B cell (primary cell): Measurements from ENCODE around the gene WDR31. TPM values are rescaled to one million over a fixed set of nuclear protein-coding genes. Genes with fewer than 3 reads are reported as not detected.

ENCODE experiments used
- ATAC-seq: fragments of 200-7000 bp; cut with Tn5 transposase; one replicate; pipeline ENCODE4 v1.10.0; 2021; ENCODE audit warnings: low read depth, mild to moderate bottlenecking, moderate number of reproducible peaks, moderate library complexity
- CTCF ChIA-PET: fragments of 350-600 bp; sonication (Branson Sonifier 250); formaldehyde crosslinking; loops from one replicate; lab custom pipeline; 2021; ENCODE audit warnings: antibody characterized with exemption, inconsistent platforms; lab: Charles Lee
- POLR2A ChIA-PET: fragments of 350-600 bp; sonication (Branson Sonifier 250); formaldehyde crosslinking; loops from one replicate; lab custom pipeline; 2021; ENCODE audit warnings: antibody characterized with exemption; lab: Charles Lee
- DNase-seq: peaks from one replicate; pipeline ENCODE4 v3.0.0; 2013
- H2AFZ ChIP-seq: 2 replicates; pipeline ENCODE4 v1.6.1; 2012; ENCODE audit warnings: mild to moderate bottlenecking, low read depth, low read length; ENCODE audit not compliant: insufficient read depth, poor library complexity, severe bottlenecking
- H3K27ac ChIP-seq, 2 donors: 1 replicate in 1 of 2; 2 replicates in 1 of 2; pipeline ENCODE4 v1.5.1; 2012 to 2013; ENCODE audit warnings: low read length in 2 of 2, mild to moderate bottlenecking in 2 of 2, moderate library complexity in 1 of 2
- H3K27me3 ChIP-seq, 4 experiments: fragments of 200-600 bp in 1 of 4; sonication (generic) in 1 of 4; replicated peaks in 1 of 4; 1 replicate in 2 of 4; 2 replicates in 2 of 4; pipeline versions ENCODE4 v1.6.1 to v1.7.0; 2013 to 2016; ENCODE audit warnings: low read length in 3 of 4, mild to moderate bottlenecking in 2 of 4, mixed read lengths in 1 of 4, moderate library complexity in 1 of 4; ENCODE audit not compliant: insufficient read depth in 4 of 4, control insufficient read depth in 3 of 4; ENCODE audit errors: control extremely low read depth in 1 of 4
- H3K36me3 ChIP-seq, 2 experiments: replicated peaks in 1 of 2; 1 replicate in 1 of 2; 2 replicates in 1 of 2; pipeline versions ENCODE4 v1.6.1 to v1.7.1; 2013; ENCODE audit warnings: low read length in 1 of 2; ENCODE audit not compliant: insufficient read depth in 2 of 2, control insufficient read depth in 1 of 2; ENCODE audit errors: control extremely low read depth in 1 of 2, extremely low read depth in 1 of 2
- H3K4me1 ChIP-seq, 2 donors: fragments of 200-600 bp in 1 of 2; sonication (generic) in 1 of 2; 1 replicate in 1 of 2; 2 replicates in 1 of 2; pipeline versions ENCODE4 v1.5.1 to v1.6.1; 2013 to 2017; ENCODE audit warnings: low read length in 2 of 2; ENCODE audit not compliant: control insufficient read depth in 2 of 2, insufficient read depth in 2 of 2
- H3K4me2 ChIP-seq: replicated peaks from 2 replicates; pipeline ENCODE3; 2012; ENCODE audit warnings: mild to moderate bottlenecking, low read depth, low read length; ENCODE audit not compliant: poor library complexity, severe bottlenecking
- H3K4me3 ChIP-seq, 5 experiments: fragments of 200-600 bp in 1 of 5; sonication (generic) in 1 of 5; 1 replicate in 3 of 5; 2 replicates in 2 of 5; pipeline versions ENCODE4 v1.5.1 to v1.7.0; 2011 to 2016; ENCODE audit warnings: low read length in 4 of 5, mild to moderate bottlenecking in 4 of 5, low read depth in 2 of 5, control low read depth in 1 of 5, moderate library complexity in 1 of 5; ENCODE audit not compliant: insufficient read depth in 1 of 5; ENCODE audit errors: control extremely low read depth in 1 of 5, extremely low read depth in 1 of 5
- H3K79me2 ChIP-seq: fragments of 200-600 bp; sonication (generic); one replicate; pipeline ENCODE4 v1.6.0; 2016; ENCODE audit warnings: low read length; ENCODE audit not compliant: control insufficient read depth, insufficient read depth
- H3K9ac ChIP-seq: fragments of 200-600 bp; sonication (generic); 2 replicates; pipeline ENCODE4 v1.6.1; 2017; ENCODE audit warnings: mild to moderate bottlenecking, low read length, moderate library complexity
- H3K9me3 ChIP-seq, 3 donors: one replicate each; pipeline versions ENCODE4 v1.6.1 to v1.7.1; 2013; ENCODE audit warnings: low read length in 2 of 3; ENCODE audit not compliant: control insufficient read depth in 2 of 3, insufficient read depth in 1 of 3; ENCODE audit errors: control extremely low read depth in 1 of 3
- H4K20me1 ChIP-seq: 2 replicates; pipeline ENCODE4 v1.6.0; 2012; ENCODE audit warnings: mild to moderate bottlenecking, low read length; ENCODE audit not compliant: insufficient read depth, control insufficient read depth, poor library complexity, severe bottlenecking
- H3K27ac Mint-ChIP-seq: one replicate; pipeline ENCODE4 v1.8.0; 2021; ENCODE audit warnings: mixed read lengths
- H3K27me3 Mint-ChIP-seq: one replicate; pipeline ENCODE4 v1.8.0; 2021; ENCODE audit warnings: mixed read lengths
- H3K4me1 Mint-ChIP-seq: one replicate; pipeline ENCODE4 v1.8.0; 2021; ENCODE audit warnings: mixed read lengths
- H3K4me3 Mint-ChIP-seq: one replicate; pipeline ENCODE4 v1.8.0; 2021; ENCODE audit warnings: mixed read lengths
- H3K9me3 Mint-ChIP-seq: one replicate; pipeline ENCODE4 v1.8.0; 2022; ENCODE audit warnings: mixed read lengths; ENCODE audit not compliant: insufficient read depth
- CTCF ChIP-seq: fragments of 200-600 bp; IDR thresholded peaks from one replicate; pipeline ENCODE4 v1.8.0; 2022; ENCODE audit warnings: antibody characterized with exemption, mild to moderate bottlenecking
- EZH2 ChIP-seq: IDR thresholded peaks from 2 replicates; pipeline ENCODE4 v1.6.1; 2012; ENCODE audit warnings: borderline replicate concordance, low read depth, mild to moderate bottlenecking, moderate library complexity, low read length; ENCODE audit not compliant: insufficient read depth, poor library complexity, severe bottlenecking
- WGBS: methylation state at CpG from one replicate; pipeline ENCODE4 v1.1.5; 2013; ENCODE audit warnings: missing lambda C conversion rate; ENCODE audit not compliant: insufficient coverage; 5-methylcytosine and 5-hydroxymethylcytosine counted together
- intact Hi-C: fragments of 100-400 bp; cut with micrococcal nuclease; formaldehyde crosslinking; loops from one replicate; pipeline ENCODE4 v1.10.0; 2022
- polyA plus RNA-seq: library from polyadenylated mRNA; depleted of rRNA; stranded (reverse); fragments of >200 nt; gene quantifications from 2 replicates; pipeline ENCODE4 v1.2.3, GENCODE V29; 2012
- total RNA-seq, 2 donors: library from RNA; stranded (reverse); fragments of 120-200 nt in 1 of 2; gene quantifications; 1 replicate in 1 of 2; 2 replicates in 1 of 2; pipeline versions ENCODE4 v1.2.3 to v1.2.4, GENCODE V29; 2013 to 2022

WDR31 gene
- total and polyA plus RNA-seq, 2 donors (not counting 1 experiment from before 2014, with no cell fraction given) = 0.36 to 0.62 TPM

- TF ChIP-seq CTCF (no peak), EZH2 (no peak)
- ATAC-seq (no peak), DNase-seq (no peak)
- H3K9ac ChIP-seq = no peak overlapping the region
- no peaks in the 10 kb centered on the region for H3K9me3 ChIP-seq
- ChIA-PET POLR2A (no interaction called here), CTCF (no interaction called here)
- no peaks in the 10 kb centered on the region for H3K79me2 ChIP-seq
- intact Hi-C loops = no loop called here
- Mint-ChIP-seq H3K4me1 (no peaks in the 10 kb centered on the region), H3K9me3 (no peaks in the 10 kb centered on the region), H3K27ac (no peak overlapping the region), H3K27me3 (peaks cover 4% of the 10 kb centered on the region), H3K4me3 (no peak overlapping the region)
- no peak overlapping the region for H3K4me3 ChIP-seq
- H3K27ac ChIP-seq = no peak overlapping the region
- no peaks in the 10 kb centered on the region for H3K36me3 ChIP-seq
- no peaks in the 10 kb centered on the region for H4K20me1 ChIP-seq
- 88% methylated on average over 2 of the region's 4 CpGs for WGBS
- no peaks in the 10 kb centered on the region for H3K4me1 ChIP-seq
- no peaks in the 10 kb centered on the region for H3K27me3 ChIP-seq
- no peak overlapping the region for H3K4me2 ChIP-seq
- H2AFZ ChIP-seq = no peak overlapping the region
Observed at GRCh38 chr9:113331780-113332179, 8.3 kb downstream of the WDR31 start.

GRCh38 chr9:113328045-113328782 lies 11.9 kb downstream of the WDR31 start:
- ChIA-PET CTCF (no interaction called here), POLR2A (no interaction called here)
- Histone ChIP-seq H3K27ac (no peak overlapping the region), H3K4me2 (no peak overlapping the region), H3K27me3 (no peaks in the 10 kb centered on the region), H3K36me3 (no peaks in the 10 kb centered on the region), H3K9me3 (no peaks in the 10 kb centered on the region), H3K79me2 (no peaks in the 10 kb centered on the region), H3K4me3 (no peak overlapping the region), H2AFZ (no peak overlapping the region), H4K20me1 (no peaks in the 10 kb centered on the region), H3K9ac (no peak overlapping the region), H3K4me1 (no peaks in the 10 kb centered on the region)
- ATAC-seq (no peak), DNase-seq (no peak)
- Mint-ChIP-seq H3K9me3 (no peaks in the 10 kb centered on the region), H3K27ac (no peak overlapping the region), H3K4me3 (no peak overlapping the region), H3K4me1 (no peaks in the 10 kb centered on the region), H3K27me3 (no peaks in the 10 kb centered on the region)
- intact Hi-C loops = no loop called here
- TF ChIP-seq CTCF = no peak
- no peak for TF ChIP-seq EZH2
- WGBS = no CpG with 5 or more reads among the region's 3 CpGs
